Neural progenitor cell (in vitro differentiated cells): ENCODE measurements around the gene LTF. TPM values are rescaled to one million over a fixed set of nuclear protein-coding genes. Genes with fewer than 3 reads are reported as not detected.
"Not testable (repeated sequence)": the region's sequence is repeated elsewhere in the genome, so short reads cannot be mapped to it uniquely, and the experiment has no call there.

ENCODE experiments used
- DNase-seq: peaks from one replicate; pipeline ENCODE4 v3.0.0-alpha.2; 2016; ENCODE audit warnings: low spot score
- H2AFZ ChIP-seq: fragments of 200-600 bp; sonication (generic); replicated peaks from 2 replicates; pipeline ENCODE4 v1.6.1; 2016; ENCODE audit warnings: antibody characterized with exemption
- H3F3A ChIP-seq: fragments of 200-600 bp; sonication (generic); 2 replicates; pipeline ENCODE4 v1.6.1; 2016; ENCODE audit warnings: antibody characterized with exemption, low read depth
- H3K27ac ChIP-seq: fragments of 200-600 bp; sonication (generic); 2 replicates; pipeline ENCODE4 v1.5.1; 2016; ENCODE audit warnings: mild to moderate bottlenecking
- H3K27me3 ChIP-seq: fragments of 200-600 bp; sonication (generic); 2 replicates; pipeline ENCODE4 v1.6.1; 2016; ENCODE audit warnings: mild to moderate bottlenecking, moderate library complexity
- H3K36me3 ChIP-seq: fragments of 200-600 bp; sonication (generic); 2 replicates; pipeline ENCODE4 v1.5.1; 2016
- H3K4me1 ChIP-seq: fragments of 200-600 bp; sonication (generic); 2 replicates; pipeline ENCODE4 v1.6.1; 2016; ENCODE audit warnings: mixed run types
- H3K4me2 ChIP-seq: fragments of 200-600 bp; sonication (generic); 2 replicates; pipeline ENCODE4 v1.6.1; 2016
- H3K4me3 ChIP-seq: fragments of 200-600 bp; sonication (generic); 2 replicates; pipeline ENCODE4 v1.5.1; 2016
- H3K79me2 ChIP-seq: fragments of 200-600 bp; sonication (generic); 2 replicates; pipeline ENCODE4 v1.6.1; 2016; ENCODE audit warnings: low read depth
- H3K9ac ChIP-seq: fragments of 200-600 bp; sonication (generic); 2 replicates; pipeline ENCODE4 v1.6.1; 2016
- H3K9me3 ChIP-seq: fragments of 200-600 bp; sonication (generic); 2 replicates; pipeline ENCODE4 v1.5.1; 2016; ENCODE audit warnings: low read depth
- H4K20me1 ChIP-seq: fragments of 200-600 bp; sonication (generic); 2 replicates; pipeline ENCODE4 v1.6.1; 2016; ENCODE audit warnings: low read depth
- H3K27ac Mint-ChIP-seq: 3 replicates; pipeline ENCODE4 v1.8.0; 2021; ENCODE audit warnings: mixed read lengths
- H3K27me3 Mint-ChIP-seq: 2 replicates; pipeline ENCODE4 v1.8.0; 2022; ENCODE audit warnings: low read depth, mild to moderate bottlenecking, inconsistent platforms, moderate library complexity, mixed read lengths; ENCODE audit not compliant: insufficient read depth
- H3K36me3 Mint-ChIP-seq: 3 replicates; pipeline ENCODE4 v1.8.0; 2021; ENCODE audit warnings: mixed read lengths
- H3K4me1 Mint-ChIP-seq: 3 replicates; pipeline ENCODE4 v1.8.0; 2021; ENCODE audit warnings: mixed read lengths
- H3K4me3 Mint-ChIP-seq: 3 replicates; pipeline ENCODE4 v1.8.0; 2021; ENCODE audit warnings: mild to moderate bottlenecking, moderate library complexity, mixed read lengths
- H3K9me3 Mint-ChIP-seq: 3 replicates; pipeline ENCODE4 v1.8.0; 2020; ENCODE audit warnings: mixed read lengths
- EZH2 ChIP-seq: fragments of 200-600 bp; sonication (generic); IDR thresholded peaks from 2 replicates; pipeline ENCODE4 v1.6.1; 2017; ENCODE audit warnings: antibody characterized with exemption, mild to moderate bottlenecking, moderate library complexity
- EZH2phosphoT487 ChIP-seq: fragments of 200-600 bp; sonication (generic); IDR thresholded peaks from 2 replicates; pipeline ENCODE4 v1.6.1; 2017; ENCODE audit warnings: antibody characterized with exemption
- total RNA-seq: library from RNA; depleted of rRNA; stranded (reverse); fragments of >200 nt; gene quantifications from 2 replicates; pipeline ENCODE4 v1.2.3, GENCODE V29; 2015; ENCODE audit warnings: low replicate concordance
- TF ChIP-seq, protein P1 (sequence below): fragments of 200-600 bp; sonication (generic); IDR thresholded peaks from 2 replicates; pipeline ENCODE4 v1.5.1; 2017; ENCODE audit warnings: antibody characterized with exemption, mild to moderate bottlenecking

LTF gene
- total RNA-seq, 1 donor from 2014 or later = not detected

DNA sequence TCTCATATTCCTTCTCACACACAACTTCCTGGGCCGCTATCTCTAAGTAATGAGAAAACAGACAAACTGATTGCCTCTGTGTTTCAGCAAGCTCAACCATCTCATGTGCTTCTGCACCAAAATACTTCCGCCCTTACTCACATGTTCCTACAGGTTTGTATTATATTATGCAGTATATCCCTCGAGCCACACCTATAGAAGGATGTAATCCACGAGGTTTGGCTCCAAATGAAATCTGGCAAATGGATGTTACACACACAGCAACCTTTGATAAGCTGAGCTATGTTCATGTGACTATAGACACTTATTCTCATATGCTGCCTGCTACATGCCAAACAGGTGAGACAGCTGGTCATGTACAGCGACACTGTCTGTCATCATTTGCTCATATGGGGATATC is 35.0 kb downstream of the LTF start:
- Histone ChIP-seq H3K36me3 (no peaks in the 10 kb centered on the region), H3K9me3 (peaks cover 7% of the 10 kb centered on the region), H3K79me2 (no peaks in the 10 kb centered on the region), H3K4me3 (no peak overlapping the region), H3F3A (no peaks in the 10 kb centered on the region), H3K27me3 (no peaks in the 10 kb centered on the region), H3K9ac (no peak overlapping the region), H3K27ac (no peak overlapping the region), H4K20me1 (no peaks in the 10 kb centered on the region), H3K4me2 (no peak overlapping the region), H2AFZ (no peak overlapping the region), H3K4me1 (no peaks in the 10 kb centered on the region)
- no peak overlapping the region for H3K4me3 Mint-ChIP-seq
- peaks cover 3% of the 10 kb centered on the region for H3K4me1 Mint-ChIP-seq
- no peaks in the 10 kb centered on the region for H3K36me3 Mint-ChIP-seq
- TF ChIP-seq EZH2 (no peak), EZH2phosphoT487 (no peak)
- TF ChIP-seq, protein P1, sequence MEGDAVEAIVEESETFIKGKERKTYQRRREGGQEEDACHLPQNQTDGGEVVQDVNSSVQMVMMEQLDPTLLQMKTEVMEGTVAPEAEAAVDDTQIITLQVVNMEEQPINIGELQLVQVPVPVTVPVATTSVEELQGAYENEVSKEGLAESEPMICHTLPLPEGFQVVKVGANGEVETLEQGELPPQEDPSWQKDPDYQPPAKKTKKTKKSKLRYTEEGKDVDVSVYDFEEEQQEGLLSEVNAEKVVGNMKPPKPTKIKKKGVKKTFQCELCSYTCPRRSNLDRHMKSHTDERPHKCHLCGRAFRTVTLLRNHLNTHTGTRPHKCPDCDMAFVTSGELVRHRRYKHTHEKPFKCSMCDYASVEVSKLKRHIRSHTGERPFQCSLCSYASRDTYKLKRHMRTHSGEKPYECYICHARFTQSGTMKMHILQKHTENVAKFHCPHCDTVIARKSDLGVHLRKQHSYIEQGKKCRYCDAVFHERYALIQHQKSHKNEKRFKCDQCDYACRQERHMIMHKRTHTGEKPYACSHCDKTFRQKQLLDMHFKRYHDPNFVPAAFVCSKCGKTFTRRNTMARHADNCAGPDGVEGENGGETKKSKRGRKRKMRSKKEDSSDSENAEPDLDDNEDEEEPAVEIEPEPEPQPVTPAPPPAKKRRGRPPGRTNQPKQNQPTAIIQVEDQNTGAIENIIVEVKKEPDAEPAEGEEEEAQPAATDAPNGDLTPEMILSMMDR = no peak
- peaks cover 10% of the 10 kb centered on the region for H3K27me3 Mint-ChIP-seq
- H3K27ac Mint-ChIP-seq = no peak overlapping the region
- peaks cover 13% of the 10 kb centered on the region for H3K9me3 Mint-ChIP-seq
- DNase-seq = no peak

DNA sequence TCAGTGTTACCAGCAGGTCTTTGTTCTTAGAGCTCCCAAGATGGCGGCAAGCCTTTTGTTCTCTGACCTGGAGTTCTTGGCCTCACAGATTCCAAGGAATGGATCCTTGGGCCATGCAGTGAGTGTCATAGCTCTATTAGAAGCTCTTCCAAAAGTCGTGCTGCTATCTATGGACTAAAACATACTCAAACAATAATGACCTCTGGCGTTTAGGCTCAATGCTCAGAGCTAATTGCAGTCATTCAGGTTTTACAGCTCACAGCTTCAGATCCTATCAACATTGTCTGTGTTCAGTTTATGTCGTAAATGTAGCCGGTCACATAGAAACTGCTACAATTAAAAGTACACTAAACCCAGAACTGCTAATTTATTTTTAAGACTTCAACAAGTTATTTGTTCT is 35.5 kb downstream of the LTF start:
- H3K36me3 ChIP-seq = no peaks in the 10 kb centered on the region
- H3K4me1 ChIP-seq = no peaks in the 10 kb centered on the region
- H3K9ac ChIP-seq = no peak overlapping the region
- no peak overlapping the region for H3K27ac ChIP-seq
- no peak overlapping the region for H3K4me3 ChIP-seq
- Mint-ChIP-seq H3K27me3 (peaks cover 8% of the 10 kb centered on the region), H3K4me1 (peaks cover 3% of the 10 kb centered on the region), H3K27ac (no peak overlapping the region), H3K36me3 (no peaks in the 10 kb centered on the region), H3K4me3 (no peak overlapping the region), H3K9me3 (peaks cover 13% of the 10 kb centered on the region)
- no peak for DNase-seq
- no peaks in the 10 kb centered on the region for H4K20me1 ChIP-seq
- no peaks in the 10 kb centered on the region for H3K27me3 ChIP-seq
- H3K79me2 ChIP-seq = no peaks in the 10 kb centered on the region
- H3K4me2 ChIP-seq = no peak overlapping the region
- TF ChIP-seq EZH2phosphoT487 (no peak), EZH2 (no peak)
- TF ChIP-seq, protein P1 = no peak
- peaks cover 7% of the 10 kb centered on the region for H3K9me3 ChIP-seq
- no peaks in the 10 kb centered on the region for H3F3A ChIP-seq
- H2AFZ ChIP-seq = no peak overlapping the region

DNA sequence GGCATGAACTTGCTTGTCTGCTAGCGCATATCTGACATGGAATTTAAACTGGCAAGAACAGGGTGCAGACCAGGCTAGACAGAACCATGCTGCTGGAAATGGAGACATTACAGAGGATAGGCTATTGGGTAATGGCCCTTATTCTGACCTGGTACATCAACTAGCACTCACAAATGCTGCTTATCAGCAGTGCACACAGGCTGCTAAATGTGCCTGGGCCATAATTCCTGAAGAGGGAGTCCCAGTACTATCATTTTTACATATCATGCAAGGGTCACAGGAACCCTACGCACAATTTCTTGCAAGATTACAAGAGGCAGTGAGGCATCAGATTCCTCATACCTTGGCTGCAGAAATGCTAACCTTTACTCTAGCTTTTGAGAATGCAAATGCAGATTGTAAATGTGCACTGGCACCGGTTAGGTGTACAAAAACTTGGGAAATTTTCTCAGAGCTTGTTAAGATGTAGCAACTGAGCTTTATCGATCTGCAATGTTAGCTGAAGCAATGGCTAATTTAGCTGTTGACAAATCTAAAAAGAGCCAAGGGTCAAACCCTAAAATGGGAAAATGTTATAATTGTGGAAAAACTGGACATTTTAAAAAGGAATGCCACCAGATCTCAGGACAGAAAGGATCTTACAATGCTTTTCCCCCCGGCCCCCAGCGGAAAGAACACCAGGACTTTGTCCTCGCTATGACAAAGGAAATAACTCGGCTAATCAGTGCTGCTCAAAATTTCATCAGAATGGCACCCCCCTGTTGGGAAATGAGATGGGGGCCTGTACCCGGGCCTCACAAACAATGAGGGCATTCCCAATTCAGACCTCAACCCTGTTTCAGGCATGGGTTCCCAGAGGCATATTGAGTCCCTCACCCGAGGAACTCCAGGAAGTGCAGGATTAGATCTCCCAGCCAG is 36.5 kb downstream of the LTF start:
- Mint-ChIP-seq H3K9me3 (peaks cover 11% of the 10 kb centered on the region), H3K4me3 (no peak overlapping the region), H3K27ac (no peak overlapping the region), H3K4me1 (peaks cover 3% of the 10 kb centered on the region), H3K36me3 (no peaks in the 10 kb centered on the region), H3K27me3 (peaks cover 6% of the 10 kb centered on the region)
- no peak overlapping the region for H2AFZ ChIP-seq
- H3K36me3 ChIP-seq = no peaks in the 10 kb centered on the region
- no peaks in the 10 kb centered on the region for H3F3A ChIP-seq
- no peaks in the 10 kb centered on the region for H3K27me3 ChIP-seq
- TF ChIP-seq EZH2 (no peak), EZH2phosphoT487 (no peak)
- H3K4me2 ChIP-seq = no peak overlapping the region
- no peak for DNase-seq
- no peaks in the 10 kb centered on the region for H3K4me1 ChIP-seq
- H3K9ac ChIP-seq = no peak overlapping the region
- no peaks in the 10 kb centered on the region for H3K79me2 ChIP-seq
- H3K27ac ChIP-seq = no peak overlapping the region
- peaks cover 7% of the 10 kb centered on the region for H3K9me3 ChIP-seq
- H4K20me1 ChIP-seq = no peaks in the 10 kb centered on the region
- H3K4me3 ChIP-seq = no peak overlapping the region

DNA sequence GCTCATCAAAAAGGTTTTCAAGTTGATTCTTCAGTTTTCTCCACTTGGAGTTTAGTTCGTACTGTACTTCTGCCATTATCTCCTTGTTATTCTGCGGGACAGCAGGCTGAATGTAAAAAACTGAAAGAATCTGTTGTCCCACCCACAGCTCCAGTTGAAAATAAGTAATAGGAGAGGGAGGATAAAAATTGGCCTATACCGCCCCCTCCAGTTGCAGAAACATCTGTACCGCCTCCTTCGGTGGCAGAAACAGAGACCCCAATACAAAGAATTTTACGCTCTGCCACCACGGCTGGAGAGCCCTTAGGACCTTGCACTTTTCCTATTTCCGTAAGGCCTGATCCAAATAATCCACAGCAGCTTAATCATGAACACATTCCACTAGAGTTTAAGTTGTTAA is 37.3 kb downstream of the LTF start:
- TF ChIP-seq, protein P1 = peak; percentile 30
- not testable (repeated sequence) for H3K9ac ChIP-seq, H3K36me3 ChIP-seq, H3K9me3 ChIP-seq, H3K4me2 ChIP-seq, H3K4me1 ChIP-seq, H3K27ac ChIP-seq, H3K4me3 ChIP-seq, H3K27me3 Mint-ChIP-seq, H3K79me2 ChIP-seq, H3K4me1 Mint-ChIP-seq, H3K36me3 Mint-ChIP-seq, H3K27me3 ChIP-seq, H3K9me3 Mint-ChIP-seq, H2AFZ ChIP-seq, H3K4me3 Mint-ChIP-seq, H4K20me1 ChIP-seq, H3F3A ChIP-seq, H3K27ac Mint-ChIP-seq
- DNase-seq = peak; percentile 9

DNA sequence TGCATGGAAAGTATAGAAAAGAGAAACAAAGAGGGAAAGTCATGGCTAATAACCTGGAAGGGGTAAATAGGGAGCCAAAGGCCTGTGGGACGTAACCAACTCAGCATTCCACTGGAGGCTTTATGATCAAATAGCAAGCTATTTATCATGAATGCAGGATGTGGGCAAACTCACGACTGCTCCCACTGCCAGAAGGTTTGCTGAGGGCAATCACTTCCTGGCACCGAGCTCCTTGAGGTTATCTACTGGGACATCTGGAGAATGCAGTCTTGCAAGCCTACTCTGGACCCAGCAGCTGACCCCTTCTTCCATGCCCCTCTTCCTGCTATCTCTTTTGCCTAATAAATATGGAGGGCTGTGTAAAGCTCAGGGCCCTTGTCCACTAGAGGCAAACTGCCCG is 38.2 kb downstream of the LTF start:
- not testable (repeated sequence) for H3K27ac Mint-ChIP-seq, H3F3A ChIP-seq, DNase-seq, H3K36me3 Mint-ChIP-seq, H3K27me3 Mint-ChIP-seq, H3K27me3 ChIP-seq, H3K4me1 Mint-ChIP-seq, H3K4me1 ChIP-seq, H3K79me2 ChIP-seq, H3K4me3 Mint-ChIP-seq, H3K4me2 ChIP-seq, H3K4me3 ChIP-seq, H3K9me3 ChIP-seq, H4K20me1 ChIP-seq, H3K9me3 Mint-ChIP-seq, H3K9ac ChIP-seq, H2AFZ ChIP-seq, H3K36me3 ChIP-seq, H3K27ac ChIP-seq
